Measurements from ENCODE around the gene USP3.
A peak's percentile ranks its signal among the peaks of the same experiment; 100 is the strongest.
"Not testable (repeated sequence)": the region's sequence is repeated elsewhere in the genome, so short reads cannot be mapped to it uniquely, and the experiment has no call there.

USP3 gene

DNA sequence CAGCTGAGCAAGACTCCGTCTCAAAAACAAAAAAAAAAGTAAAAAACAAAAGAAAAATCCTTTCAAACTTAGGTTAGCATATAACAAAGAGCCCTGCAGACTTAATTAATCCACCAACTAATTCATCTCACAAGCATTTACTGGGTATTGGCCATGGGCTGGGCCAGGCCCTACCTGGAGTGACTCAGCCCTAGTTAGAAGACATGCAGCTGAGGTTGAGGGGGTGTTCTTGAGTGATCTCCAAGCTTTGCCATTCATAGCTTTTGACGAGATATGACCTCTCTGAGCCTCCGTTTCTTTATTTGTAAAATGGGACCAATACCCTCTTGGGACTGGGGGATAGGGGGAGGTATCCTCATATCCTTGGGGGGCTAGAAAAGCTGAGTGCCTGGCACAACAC lies 100.6 kb downstream of the USP3 start:
- no peak for DNase-seq (ENCODE audit: low read depth in 3 of 3, low spot score in 1 of 3)

GRCh38 chr15:63605816-63606215 lies 101.4 kb downstream of the USP3 start:
- DNase-seq (ENCODE audit: low read depth in 3 of 3, low spot score in 1 of 3) = peak in 2 of 3 donors; percentile 30 to 34

- DNase-seq (ENCODE audit: low read depth in 3 of 3, low spot score in 1 of 3) = no peak
These were observed 101.9 kb downstream of the USP3 start for GRCh38 chr15:63606308-63606707.

GRCh38 chr15:63608989-63609388 lies 104.6 kb downstream of the USP3 start:
- no peak for DNase-seq (ENCODE audit: low read depth in 3 of 3, low spot score in 1 of 3)

DNA sequence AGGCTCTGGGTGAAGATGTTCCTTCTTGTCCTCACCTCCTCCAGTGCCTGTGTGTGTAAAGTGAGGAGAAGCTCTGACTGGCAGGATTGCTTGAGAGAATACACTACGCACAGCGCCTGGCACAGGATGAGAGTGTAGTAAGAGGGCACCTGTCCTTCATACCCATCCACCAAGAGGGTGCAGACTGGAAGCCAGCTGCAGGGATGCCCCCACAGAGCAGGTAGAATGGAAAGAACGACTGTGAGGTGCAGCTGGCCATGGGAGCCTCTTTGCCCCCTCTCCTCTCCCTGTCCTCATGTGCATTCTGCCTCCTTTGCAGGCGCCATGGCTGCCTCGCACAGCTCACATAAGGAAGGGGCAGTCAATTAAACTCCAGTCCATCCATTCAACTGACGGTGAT lies 105.1 kb downstream of the USP3 start:
- DNase-seq (ENCODE audit: low read depth in 3 of 3, low spot score in 1 of 3) = no peak

DNA sequence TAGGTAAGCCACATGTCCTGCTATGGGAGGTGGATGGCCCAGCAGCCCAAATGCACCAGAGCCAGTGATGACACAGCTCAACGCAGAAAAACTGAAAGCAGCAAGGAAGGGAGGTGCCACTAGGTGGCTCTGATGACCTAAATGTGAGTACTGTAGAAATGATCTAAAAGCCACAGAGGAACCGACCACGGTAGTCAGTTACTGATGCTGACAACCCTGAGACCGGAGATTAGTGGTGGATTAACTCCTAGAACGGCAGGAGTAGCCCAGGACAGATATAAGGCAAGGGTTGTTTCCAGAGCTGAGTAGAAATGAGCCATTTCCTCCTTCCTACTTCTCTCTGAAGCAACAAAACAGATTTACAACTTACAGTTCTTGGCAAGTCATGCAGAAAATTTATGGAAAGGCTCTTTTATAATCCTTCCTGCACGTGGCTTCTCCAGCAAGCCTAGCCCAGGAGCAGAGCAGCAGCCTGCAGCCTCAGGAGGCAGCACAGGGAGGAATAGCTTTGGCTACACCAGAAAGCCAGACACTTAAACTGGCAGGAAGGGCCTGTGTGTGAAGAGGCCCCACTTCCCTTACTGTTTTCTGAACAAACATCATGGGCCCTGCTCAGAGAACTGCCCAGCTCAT lies 105.9 kb downstream of the USP3 start:
- peak; percentile 31 to 45 (median 43) for DNase-seq (ENCODE audit: low read depth in 3 of 3, low spot score in 1 of 3)

- no peak for DNase-seq (ENCODE audit: low read depth in 3 of 3, low spot score in 1 of 3)
These were observed 106.8 kb downstream of the USP3 start for GRCh38 chr15:63611177-63611576.

DNA sequence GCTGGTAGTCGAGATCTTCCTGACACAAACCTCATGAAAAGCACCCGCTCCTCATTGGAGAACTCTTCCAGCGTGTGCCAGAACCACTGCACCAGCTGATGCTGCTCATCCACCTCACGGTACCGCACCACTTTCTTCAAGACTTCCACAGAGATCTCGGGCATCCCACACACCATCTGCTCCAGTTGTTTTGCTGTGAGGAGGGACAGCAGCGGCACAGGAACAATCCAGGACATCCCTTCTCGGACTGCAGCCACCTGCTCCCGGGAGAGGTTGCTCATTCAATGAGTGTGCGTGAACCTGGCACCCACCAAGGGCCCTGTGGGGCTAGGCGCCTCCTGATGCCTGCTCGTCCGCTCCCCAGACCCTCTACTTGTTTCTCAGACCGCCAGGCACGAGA lies 107.9 kb downstream of the USP3 start:
- DNase-seq (ENCODE audit: low read depth in 3 of 3, low spot score in 1 of 3) = no peak

DNA sequence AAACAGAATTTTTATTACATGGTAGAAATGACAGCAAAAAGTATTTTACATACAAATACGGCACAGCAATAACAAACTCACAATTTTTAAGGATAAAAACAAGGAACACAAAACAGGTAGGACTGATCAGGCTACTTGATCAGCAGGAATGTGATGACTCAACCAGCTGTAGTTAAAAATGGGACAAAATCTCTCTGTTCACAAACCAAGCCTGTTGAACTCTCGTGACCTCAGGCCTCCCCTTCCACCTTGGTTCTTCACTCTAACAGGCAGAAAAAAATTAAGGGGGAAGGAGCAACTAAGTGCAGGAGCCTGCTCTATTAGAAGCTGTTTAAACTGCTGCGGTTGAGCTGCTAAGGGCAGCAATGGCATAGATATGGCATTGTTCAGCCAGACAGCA lies 111.5 kb downstream of the USP3 start:
- no peak for DNase-seq (ENCODE audit: low read depth in 3 of 3, low spot score in 1 of 3)

- not testable (repeated sequence) for DNase-seq (ENCODE audit: low read depth in 3 of 3, low spot score in 1 of 3)
These were observed 112.8 kb downstream of the USP3 start for GRCh38 chr15:63617147-63617546.

DNA sequence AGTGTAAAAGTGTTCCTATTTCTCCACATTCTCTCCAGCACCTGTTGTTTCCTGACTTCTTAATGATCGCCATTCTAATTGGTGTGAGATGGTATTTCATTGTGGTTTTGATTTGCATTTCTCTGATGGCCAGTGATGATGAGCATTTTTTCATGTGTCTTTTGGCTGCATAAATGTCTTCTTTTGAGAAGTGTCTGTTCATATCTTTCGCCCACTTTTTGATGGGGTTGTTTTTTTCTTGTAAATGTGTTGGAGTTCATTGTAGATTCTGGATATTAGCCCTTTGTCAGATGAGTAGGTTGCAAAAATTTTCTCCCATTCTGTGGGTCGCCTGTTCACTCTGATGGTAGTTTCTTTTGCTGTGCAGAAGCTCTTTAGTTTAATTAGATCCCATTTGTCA lies 113.2 kb downstream of the USP3 start:
- not testable (repeated sequence) for DNase-seq (ENCODE audit: low read depth in 3 of 3, low spot score in 1 of 3)

- not testable (repeated sequence) for DNase-seq (ENCODE audit: low read depth in 3 of 3, low spot score in 1 of 3)
These were observed 116.4 kb downstream of the USP3 start for GRCh38 chr15:63620760-63621159.

- DNase-seq (ENCODE audit: low read depth in 3 of 3, low spot score in 1 of 3) = no peak
These were observed 119.0 kb downstream of the USP3 start for GRCh38 chr15:63623232-63623969.

- DNase-seq (ENCODE audit: low read depth in 3 of 3, low spot score in 1 of 3) = no peak
These were observed 122.6 kb downstream of the USP3 start for GRCh38 chr15:63626955-63627354.

DNA sequence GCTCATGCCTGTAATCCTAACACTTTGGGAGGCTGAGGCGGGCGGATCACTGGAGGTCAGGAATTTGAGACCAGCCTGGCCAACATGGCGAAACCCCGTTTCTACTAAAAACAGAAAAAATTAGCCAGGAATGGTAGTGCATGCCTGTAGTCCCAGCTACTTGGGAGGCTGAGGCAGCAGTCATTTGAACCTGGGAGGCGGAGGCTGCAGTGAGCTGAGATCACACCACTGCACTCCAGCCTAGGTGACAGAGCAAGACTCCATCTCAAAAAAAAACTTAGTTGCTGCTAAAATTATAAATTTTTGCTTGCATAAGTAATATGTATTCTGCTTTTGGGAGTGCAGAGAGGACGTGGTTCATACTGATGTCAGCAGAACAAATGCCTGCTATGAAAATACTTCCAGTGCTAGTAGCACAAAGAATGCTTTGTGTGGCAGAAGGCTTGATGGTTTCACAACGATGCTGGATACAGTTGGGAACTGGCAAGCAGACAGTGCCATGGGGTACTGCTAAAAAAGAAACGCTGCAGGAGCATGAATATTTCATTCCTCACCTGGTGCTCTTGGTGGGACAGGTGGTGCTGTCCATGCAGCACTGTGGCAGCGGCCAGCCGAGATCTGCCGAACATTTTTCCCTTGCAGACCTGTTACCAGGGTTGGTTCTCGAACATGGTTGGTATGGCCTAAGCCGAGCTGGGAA lies 123.9 kb downstream of the USP3 start:
- no peak for DNase-seq (ENCODE audit: low read depth in 3 of 3, low spot score in 1 of 3)

GRCh38 chr15:63630036-63630751 lies 125.8 kb downstream of the USP3 start:
- DNase-seq (ENCODE audit: low read depth in 3 of 3, low spot score in 1 of 3) = no peak

- no peak for DNase-seq (ENCODE audit: low read depth in 3 of 3, low spot score in 1 of 3)
These were observed 128.9 kb downstream of the USP3 start for GRCh38 chr15:63633312-63633711.

DNA sequence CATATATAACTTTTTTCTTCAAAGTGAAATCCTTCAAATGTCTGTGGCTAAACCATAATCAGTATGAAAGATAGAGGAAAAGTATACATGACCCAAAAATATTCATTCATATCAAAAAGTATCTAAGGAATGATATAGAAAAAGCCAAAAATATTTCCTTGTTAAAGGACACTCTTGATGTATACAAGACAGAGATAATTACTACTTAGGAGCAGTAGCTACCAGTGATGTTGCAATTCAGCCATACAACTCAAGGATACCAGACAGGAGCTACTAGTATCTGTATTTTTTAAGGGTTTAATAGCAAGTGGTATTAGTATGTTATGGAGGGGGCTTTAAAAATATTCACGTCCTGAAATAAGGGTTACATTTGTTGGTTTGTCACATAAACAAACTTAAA lies 129.8 kb downstream of the USP3 start:
- DNase-seq (ENCODE audit: low read depth in 3 of 3, low spot score in 1 of 3) = no peak

DNA sequence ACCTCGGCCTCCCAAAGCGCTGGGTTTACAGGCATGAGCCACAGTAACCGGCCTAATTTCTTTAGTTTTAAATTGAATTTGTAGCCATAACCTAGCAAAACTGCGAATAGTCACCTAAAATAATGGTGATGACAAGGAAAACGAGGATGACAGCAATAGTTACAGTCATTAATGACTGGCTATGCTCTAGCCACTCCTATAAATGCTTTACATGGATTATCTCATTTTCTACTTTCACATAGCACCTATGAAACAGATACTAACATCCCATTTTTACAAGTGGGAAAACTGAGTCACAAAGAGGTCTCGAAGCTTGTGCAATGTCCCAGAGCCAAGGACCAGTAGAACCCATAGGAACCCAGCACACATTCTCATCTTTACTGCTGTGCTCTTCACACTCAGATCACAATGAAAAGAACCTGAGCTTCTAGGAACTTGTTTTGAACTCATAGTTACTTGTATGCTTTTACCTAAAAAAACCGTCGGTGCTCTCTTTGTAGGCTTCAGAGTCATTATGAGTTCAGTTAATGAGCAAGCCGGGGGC lies 132.2 kb downstream of the USP3 start:
- DNase-seq (ENCODE audit: low read depth in 3 of 3, low spot score in 1 of 3) = no peak

GRCh38 chr15:63638839-63639238 lies 134.4 kb downstream of the USP3 start:
- no peak for DNase-seq (ENCODE audit: low read depth in 3 of 3, low spot score in 1 of 3)

GRCh38 chr15:63640146-63640545 lies 135.8 kb downstream of the USP3 start:
- DNase-seq (ENCODE audit: low read depth in 3 of 3, low spot score in 1 of 3) = no peak

Measured in stimulated activated CD4-positive, alpha-beta T cell treated with anti-CD3 and anti-CD28 coated beads, TNF-alpha, amount 100 ng/mL, for 1 hour (primary cell).